Stomach smooth muscle (tissue), 2 donors: ENCODE measurements around the gene ZMIZ1.

Source experiments
- H3K27ac ChIP-seq: one replicate; pipeline ENCODE4 v1.7.0; 2013; ENCODE audit warnings: mild to moderate bottlenecking, low read length, inconsistent platforms
- H3K27me3 ChIP-seq, 2 donors: one replicate each; pipeline ENCODE4 v1.7.0; 2013; ENCODE audit warnings: low read length in 2 of 2; ENCODE audit not compliant: insufficient read depth in 2 of 2, control insufficient read depth in 1 of 2
- H3K36me3 ChIP-seq, 2 donors: one replicate each; pipeline ENCODE4 v1.7.0; 2013; ENCODE audit warnings: low read length in 2 of 2; ENCODE audit not compliant: control insufficient read depth in 2 of 2, insufficient read depth in 2 of 2
- H3K4me1 ChIP-seq: one replicate; pipeline ENCODE4 v1.7.0; 2013; ENCODE audit warnings: low read length; ENCODE audit not compliant: control insufficient read depth, insufficient read depth
- H3K4me3 ChIP-seq, 2 donors: one replicate each; pipeline ENCODE4 v1.7.0; 2013; ENCODE audit warnings: low read length in 2 of 2
- H3K9ac ChIP-seq, 2 donors: one replicate each; pipeline ENCODE4 v1.7.0; 2013; ENCODE audit warnings: low read length in 2 of 2, mild to moderate bottlenecking in 1 of 2
- H3K9me3 ChIP-seq, 2 donors: one replicate each; pipeline ENCODE4 v1.7.0; 2013; ENCODE audit warnings: low read length in 2 of 2; ENCODE audit not compliant: control insufficient read depth in 2 of 2
- donor health status: healthy.
- donor health status: Pancreatic carcinoma.

The ZMIZ1 gene

GRCh38 chr10:79145174-79145483, 76.4 kb downstream of the ZMIZ1 start:
- H3K9ac ChIP-seq = no peak overlapping the region
- no peak overlapping the region for H3K27ac ChIP-seq
- no peak overlapping the region for H3K4me3 ChIP-seq
- peaks cover 11 to 22% of the 10 kb centered on the region in 2 donors for H3K36me3 ChIP-seq
- peaks cover 82% of the 10 kb centered on the region for H3K4me1 ChIP-seq
- no peaks in the 10 kb centered on the region for H3K9me3 ChIP-seq
- no peaks in the 10 kb centered on the region for H3K27me3 ChIP-seq

DNA sequence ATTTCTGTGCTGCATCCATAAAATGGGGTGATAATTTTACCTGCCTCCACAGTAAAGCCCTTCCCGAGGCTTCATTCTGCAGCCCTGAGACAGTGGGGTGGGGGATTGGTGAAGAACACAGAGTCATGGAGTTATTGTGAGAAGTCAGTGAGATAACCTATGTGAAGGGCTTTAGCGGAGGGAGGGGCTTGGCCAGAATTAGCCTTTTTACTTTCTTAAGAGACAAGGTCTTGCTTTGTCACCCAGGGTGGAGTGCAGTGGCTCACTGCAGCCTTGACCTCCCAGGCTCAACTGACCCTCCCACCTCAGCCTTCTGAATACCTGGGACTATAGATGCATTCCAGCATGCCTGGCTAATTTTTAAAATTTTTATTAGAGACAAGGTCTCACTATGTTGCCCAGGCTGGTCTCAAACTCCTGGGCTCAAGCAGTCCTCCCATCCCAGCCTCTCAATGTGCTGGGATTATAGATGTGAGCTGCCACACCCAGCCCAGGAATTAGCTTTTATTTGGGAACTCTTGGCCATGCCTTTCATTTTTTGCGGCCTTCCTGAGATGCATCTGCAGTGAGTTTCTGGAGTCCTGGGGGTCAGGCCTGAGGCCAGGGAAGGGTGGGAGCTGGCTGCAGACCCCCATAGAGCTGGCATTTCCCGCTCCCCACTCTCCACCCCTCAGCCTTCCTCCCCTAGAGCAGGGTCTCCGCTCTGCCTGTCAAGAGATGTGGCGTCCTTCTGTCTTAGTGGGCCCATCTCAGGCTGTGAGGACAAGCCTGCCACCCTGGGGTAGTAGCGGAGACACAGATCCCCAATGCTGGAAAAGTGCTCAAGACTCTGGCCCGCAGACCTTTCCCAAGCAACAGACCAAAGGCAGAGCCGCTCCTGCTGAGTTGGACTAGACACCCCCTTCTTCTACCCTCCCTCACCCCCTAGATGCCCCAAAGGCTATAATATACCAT, 77.0 kb downstream of the ZMIZ1 start:
- peaks cover 88% of the 10 kb centered on the region for H3K4me1 ChIP-seq
- no peaks in the 10 kb centered on the region for H3K27me3 ChIP-seq
- H3K9me3 ChIP-seq = no peaks in the 10 kb centered on the region
- no peak overlapping the region for H3K4me3 ChIP-seq
- H3K36me3 ChIP-seq = peaks cover 8 to 15% of the 10 kb centered on the region in 2 donors
- peak overlapping the region; percentile 74 for H3K27ac ChIP-seq
- peak overlapping the region; percentile 21 to 26 for H3K9ac ChIP-seq

GRCh38 chr10:79146611-79147130, 77.9 kb downstream of the ZMIZ1 start:
- Histone ChIP-seq H3K27me3 (no peaks in the 10 kb centered on the region), H3K36me3 (peaks cover 8 to 10% of the 10 kb centered on the region in 2 donors), H3K9me3 (no peaks in the 10 kb centered on the region), H3K4me3 (peak overlapping the region in 1 of 2 donors; percentile 44), H3K27ac (peak overlapping the region; percentile 74), H3K9ac (peak overlapping the region; percentile 21 to 26), H3K4me1 (peaks cover 89% of the 10 kb centered on the region)

DNA sequence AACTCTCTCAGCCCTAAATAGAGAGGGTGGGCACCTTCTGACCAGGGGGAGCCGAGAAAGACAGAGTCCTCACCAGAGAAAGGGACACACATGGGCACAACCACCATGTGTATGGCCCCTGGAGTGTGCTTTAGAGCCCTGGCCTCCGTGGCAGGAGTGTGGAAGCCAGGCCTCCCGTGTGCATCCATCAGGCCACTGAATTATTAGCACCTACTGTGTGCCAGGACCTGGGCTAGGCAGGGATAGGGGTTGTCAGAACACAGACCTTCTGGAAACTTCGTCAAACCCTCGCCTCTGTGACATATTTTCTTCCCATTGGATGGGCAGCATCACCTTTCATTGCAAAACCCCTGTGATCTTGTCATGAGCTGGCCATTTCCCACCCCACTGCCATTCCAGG, 78.5 kb downstream of the ZMIZ1 start:
- no peak overlapping the region for H3K9ac ChIP-seq
- H3K27ac ChIP-seq = peak overlapping the region; percentile 74
- H3K36me3 ChIP-seq = peaks cover 5 to 8% of the 10 kb centered on the region in 2 donors
- no peak overlapping the region for H3K4me3 ChIP-seq
- peaks cover 89% of the 10 kb centered on the region for H3K4me1 ChIP-seq
- no peaks in the 10 kb centered on the region for H3K9me3 ChIP-seq
- no peaks in the 10 kb centered on the region for H3K27me3 ChIP-seq

- Histone ChIP-seq H3K9me3 (no peaks in the 10 kb centered on the region), H3K27ac (peak overlapping the region; percentile 74), H3K27me3 (no peaks in the 10 kb centered on the region), H3K4me1 (peaks cover 89% of the 10 kb centered on the region), H3K4me3 (no peak overlapping the region), H3K9ac (no peak overlapping the region), H3K36me3 (peaks cover 3 to 4% of the 10 kb centered on the region in 2 donors)
These were observed 79.2 kb downstream of the ZMIZ1 start for GRCh38 chr10:79147796-79148451.

GRCh38 chr10:79148452-79149344, 79.9 kb downstream of the ZMIZ1 start:
- Histone ChIP-seq H3K27ac (peak overlapping the region; percentile 74), H3K36me3 (peaks cover 3 to 4% of the 10 kb centered on the region in 2 donors), H3K4me1 (peaks cover 92% of the 10 kb centered on the region), H3K4me3 (peak overlapping the region in 1 of 2 donors; percentile 29), H3K27me3 (no peaks in the 10 kb centered on the region), H3K9me3 (no peaks in the 10 kb centered on the region), H3K9ac (peak overlapping the region in 1 of 2 donors; percentile 36)

DNA sequence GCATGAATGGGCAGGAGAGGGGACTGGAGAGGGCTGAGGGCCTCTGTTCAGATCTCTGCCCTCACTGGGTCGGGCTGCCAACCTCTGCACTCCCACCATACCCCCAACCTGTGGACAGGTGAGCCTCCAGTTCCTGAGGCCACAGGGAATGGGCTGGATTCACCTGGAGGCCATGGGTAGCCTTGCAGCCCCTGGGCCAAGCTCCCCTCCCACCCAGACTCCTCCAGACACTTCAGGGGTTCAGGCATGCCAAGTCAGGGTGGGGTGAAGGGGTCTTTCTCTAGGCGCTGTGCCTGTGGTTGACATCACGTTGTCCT, 80.5 kb downstream of the ZMIZ1 start:
- peaks cover 92% of the 10 kb centered on the region for H3K4me1 ChIP-seq
- no peaks in the 10 kb centered on the region for H3K9me3 ChIP-seq
- H3K9ac ChIP-seq = peak overlapping the region in 1 of 2 donors; percentile 36
- peaks cover 0 to 1% of the 10 kb centered on the region in 2 donors for H3K36me3 ChIP-seq
- peak overlapping the region in 1 of 2 donors; percentile 29 for H3K4me3 ChIP-seq
- H3K27ac ChIP-seq = peak overlapping the region; percentile 74
- H3K27me3 ChIP-seq = no peaks in the 10 kb centered on the region

DNA sequence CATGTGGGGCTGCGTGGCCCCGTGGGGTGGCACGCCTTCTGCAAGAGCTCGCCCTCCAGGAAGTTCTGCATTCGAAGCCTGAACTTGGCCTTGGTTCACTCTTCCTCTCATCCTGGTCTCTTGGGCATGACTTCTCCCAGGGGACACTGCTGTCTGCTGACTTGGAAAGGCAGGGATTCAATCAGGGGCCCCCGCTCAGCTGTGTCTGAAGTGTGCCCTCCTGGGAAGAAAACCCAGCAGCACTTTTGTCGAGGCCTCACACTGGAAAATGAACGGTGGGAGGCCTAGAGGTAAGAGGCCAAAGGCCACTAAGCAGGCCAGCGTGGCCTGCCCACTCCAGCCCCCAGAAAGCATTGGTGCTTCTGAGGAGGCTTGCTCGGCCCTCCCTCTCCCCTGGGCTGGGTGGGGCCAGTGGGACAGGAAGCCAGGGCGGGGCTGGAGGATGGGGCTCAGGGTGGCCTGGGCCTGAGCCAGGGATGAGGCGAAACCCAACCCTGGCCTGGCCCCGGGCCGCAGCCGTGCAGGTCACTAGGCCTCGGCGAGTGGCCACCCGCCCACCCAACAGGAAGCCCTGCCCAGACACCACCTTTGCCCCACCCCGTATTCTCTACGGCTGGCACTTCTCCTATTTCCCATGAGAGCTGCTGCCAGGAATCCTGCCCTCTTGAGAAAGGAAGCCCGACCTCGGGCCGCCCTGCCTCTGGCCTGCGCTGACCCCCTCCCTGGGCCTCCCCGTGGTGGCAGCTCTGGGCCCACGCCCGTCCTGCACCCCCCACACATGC, 81.1 kb downstream of the ZMIZ1 start:
- H3K27me3 ChIP-seq = no peaks in the 10 kb centered on the region
- no peak overlapping the region for H3K4me3 ChIP-seq
- H3K4me1 ChIP-seq = peaks cover 92% of the 10 kb centered on the region
- no peak overlapping the region for H3K9ac ChIP-seq
- no peaks in the 10 kb centered on the region for H3K9me3 ChIP-seq
- H3K36me3 ChIP-seq = no peaks in the 10 kb centered on the region
- H3K27ac ChIP-seq = peak overlapping the region; percentile 74

DNA sequence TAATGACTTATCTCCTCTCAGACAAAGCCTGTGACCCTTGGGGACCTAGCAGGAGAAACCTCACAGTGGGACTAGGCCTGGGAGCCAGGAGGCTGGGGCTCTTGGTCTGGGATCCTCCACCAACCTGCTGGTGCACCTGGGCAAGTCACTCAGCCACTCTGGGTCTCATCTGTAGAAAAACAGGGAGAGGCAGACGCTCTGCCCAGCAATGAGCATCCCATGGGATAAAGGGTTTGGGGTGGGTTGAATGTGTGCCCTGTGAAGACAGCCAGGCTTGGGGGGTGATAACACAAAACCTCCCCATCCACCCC, 81.6 kb downstream of the ZMIZ1 start:
- H3K9ac ChIP-seq = no peak overlapping the region
- H3K9me3 ChIP-seq = no peaks in the 10 kb centered on the region
- H3K27me3 ChIP-seq = no peaks in the 10 kb centered on the region
- no peaks in the 10 kb centered on the region for H3K36me3 ChIP-seq
- peak overlapping the region; percentile 74 for H3K27ac ChIP-seq
- no peak overlapping the region for H3K4me3 ChIP-seq
- H3K4me1 ChIP-seq = peaks cover 92% of the 10 kb centered on the region

DNA sequence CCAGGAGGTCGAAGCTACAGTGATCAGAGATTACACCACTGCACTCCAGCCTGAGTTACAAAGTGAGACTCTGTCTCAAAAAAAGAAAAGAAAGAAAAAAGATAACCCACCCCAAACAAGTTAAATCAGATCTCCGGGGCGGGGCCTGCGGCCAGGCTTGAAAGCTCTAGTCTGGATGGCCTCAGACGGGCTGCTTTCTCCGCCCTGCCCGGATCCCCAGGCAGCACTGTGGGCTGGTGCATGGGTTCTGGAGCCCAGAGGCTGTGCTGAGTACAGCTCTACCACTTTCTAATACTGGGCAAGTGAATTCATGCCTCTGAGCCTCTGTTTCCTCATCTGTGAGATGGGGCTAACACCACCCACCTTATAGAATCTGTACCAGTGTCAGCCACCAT, 83.7 kb downstream of the ZMIZ1 start:
- H3K27me3 ChIP-seq = no peaks in the 10 kb centered on the region
- H3K9ac ChIP-seq = no peak overlapping the region
- no peak overlapping the region for H3K4me3 ChIP-seq
- peak overlapping the region; percentile 31 for H3K27ac ChIP-seq
- no peaks in the 10 kb centered on the region for H3K9me3 ChIP-seq
- no peaks in the 10 kb centered on the region for H3K36me3 ChIP-seq
- peaks cover 89% of the 10 kb centered on the region for H3K4me1 ChIP-seq
